K562 (cell line): Measurements from ENCODE around the gene SPNS1. TPM values are rescaled to one million over a fixed set of nuclear protein-coding genes. Genes with fewer than 3 reads are reported as not detected.
A peak's percentile ranks its signal among the peaks of the same experiment; 100 is the strongest.

Experiments used
- ASH1L ChIP-seq: fragments of 450-650 bp; IDR thresholded peaks from 2 replicates; pipeline ENCODE4 v1.6.1; 2018; ENCODE audit warnings: borderline replicate concordance, mild to moderate bottlenecking, low read depth; ENCODE audit not compliant: partially characterized antibody
- CBFA2T2 ChIP-seq: fragments of 450-650 bp; conservative IDR thresholded peaks from 2 replicates; pipeline ENCODE4 v1.6.1; 2017; ENCODE audit warnings: mild to moderate bottlenecking
- CEBPG ChIP-seq, 3 experiments: fragments of 200-800 bp in 1 of 3; sonication (Bioruptor generic) in 1 of 3; sonication (generic) in 1 of 3; formaldehyde crosslinking in 1 of 3; IDR thresholded peaks in 2 of 3; conservative IDR thresholded peaks in 1 of 3; 2 replicates each; pipeline versions ENCODE4 v1.6.1 to v1.8.0; 2016 to 2022; ENCODE audit warnings: missing compliant biosample characterization in 2 of 3, missing genetic modification characterization in 2 of 3, mild to moderate bottlenecking in 1 of 3, missing genetic modification reagents in 1 of 3
- EP400 ChIP-seq: fragments of 450-650 bp; IDR thresholded peaks from 2 replicates; pipeline ENCODE4 v1.6.1; 2017; ENCODE audit warnings: antibody characterized with exemption, mild to moderate bottlenecking, moderate library complexity
- FOSL1 ChIP-seq: fragments of 200-800 bp; sonication (Bioruptor generic); conservative IDR thresholded peaks from 2 replicates; pipeline ENCODE4 v1.6.1; 2016; ENCODE audit warnings: missing genetic modification characterization, missing compliant biosample characterization
- FOXK2 ChIP-seq, 2 experiments: fragments of 450-650 bp; IDR thresholded peaks in 1 of 2; conservative IDR thresholded peaks in 1 of 2; 2 replicates each; pipeline ENCODE4 v1.6.1; 2016; ENCODE audit warnings: low read depth in 2 of 2, mild to moderate bottlenecking in 1 of 2
- FUS ChIP-seq: fragments of 200-400 bp; formaldehyde crosslinking; optimal IDR thresholded peaks from 2 replicates; pipeline ENCODE3; 2017; ENCODE audit warnings: low read depth, low read length
- NFYB ChIP-seq: IDR thresholded peaks from 2 replicates; pipeline ENCODE4 v1.6.1; 2011; ENCODE audit warnings: mild to moderate bottlenecking, moderate library complexity; ENCODE audit not compliant: insufficient read length; ENCODE audit errors: extremely low read depth
- PRPF4 ChIP-seq: fragments of 200-400 bp; formaldehyde crosslinking; IDR thresholded peaks from one replicate; pipeline ENCODE4 v1.6.1; 2017; ENCODE audit warnings: low read length, low read depth, mild to moderate bottlenecking; ENCODE audit not compliant: insufficient read depth, poor library complexity, severe bottlenecking
- PTRF ChIP-seq: fragments of 450-650 bp; IDR thresholded peaks from 2 replicates; pipeline ENCODE4 v1.6.1; 2016; ENCODE audit warnings: mild to moderate bottlenecking, missing genetic modification characterization, missing compliant biosample characterization
- PTTG1 ChIP-seq: fragments of 450-650 bp; IDR thresholded peaks from 2 replicates; pipeline ENCODE4 v1.6.1; 2016; ENCODE audit warnings: low read depth, mild to moderate bottlenecking, missing genetic modification characterization, missing compliant biosample characterization
- YBX1 ChIP-seq: fragments of 450-650 bp; IDR thresholded peaks from 2 replicates; pipeline ENCODE4 v1.7.1; 2016; ENCODE audit warnings: mild to moderate bottlenecking
- ZNF75A ChIP-seq: fragments of 450-650 bp; formaldehyde crosslinking; IDR thresholded peaks from 2 replicates; pipeline ENCODE4 v1.4.0; 2020; ENCODE audit warnings: mild to moderate bottlenecking
- polyA plus RNA-seq, 8 experiments: library from polyadenylated mRNA; depleted of rRNA in 4 of 8; stranded (reverse) in 5 of 8; unstranded in 3 of 8; fragments of >200 nt; fragmentation: Nextera tagmentation in 2 of 8; fragmentation: Illumina TruSeq in 1 of 8; extraction: Ambion mirVana in 2 of 8; extraction: Trizol in 1 of 8; gene quantifications; 2 replicates each; pipeline versions ENCODE4 v1.2.1 to v1.2.3, GENCODE V29; 2011 to 2014; ENCODE audit warnings: inconsistent platforms in 1 of 8, missing spikeins in 1 of 8
- total RNA-seq, 7 experiments: library from RNA; depleted of rRNA in 6 of 7; stranded (reverse); fragments of >200 nt in 6 of 7; fragmentation: Illumina TruSeq in 2 of 7; extraction: Trizol in 2 of 7; gene quantifications; 2 replicates each; pipeline versions ENCODE4 v1.2.1 to v1.2.3, GENCODE V29; 2011 to 2021; ENCODE audit warnings: low replicate concordance in 1 of 7
- TF ChIP-seq, protein P1 (sequence below): fragments of 250-450 bp; sonication (Bioruptor Pico); IDR thresholded peaks from 2 replicates; pipeline ENCODE4 v1.6.1; 2021; ENCODE audit warnings: mild to moderate bottlenecking
- TF ChIP-seq, protein P2 (sequence below): fragments of 250-450 bp; sonication (Bioruptor Pico); IDR thresholded peaks from 2 replicates; pipeline ENCODE4 v1.9.0; 2021; ENCODE audit warnings: mild to moderate bottlenecking, inconsistent platforms
- TF ChIP-seq, protein P3 (sequence below): fragments of 450-650 bp; IDR thresholded peaks from 2 replicates; pipeline ENCODE4 v1.6.1; 2018; ENCODE audit not compliant: partially characterized antibody
- TF ChIP-seq, protein P4 (sequence below): sonication (generic); formaldehyde crosslinking; IDR thresholded peaks from 2 replicates; pipeline ENCODE4 v1.8.1; 2023; ENCODE audit warnings: mild to moderate bottlenecking, missing genetic modification reagents
- TF ChIP-seq, protein P5 (sequence below): fragments of 250-450 bp; sonication (Bioruptor Pico); IDR thresholded peaks from 2 replicates; pipeline ENCODE4 v1.9.0; 2021; ENCODE audit warnings: mild to moderate bottlenecking

SPNS1 gene
- total and polyA plus RNA-seq, 9 of the 15 experiments (the other 6 are each of a cell fraction or from before 2014, with no cell fraction given): 0.58 to 64.9 (median 13.7) TPM

DNA sequence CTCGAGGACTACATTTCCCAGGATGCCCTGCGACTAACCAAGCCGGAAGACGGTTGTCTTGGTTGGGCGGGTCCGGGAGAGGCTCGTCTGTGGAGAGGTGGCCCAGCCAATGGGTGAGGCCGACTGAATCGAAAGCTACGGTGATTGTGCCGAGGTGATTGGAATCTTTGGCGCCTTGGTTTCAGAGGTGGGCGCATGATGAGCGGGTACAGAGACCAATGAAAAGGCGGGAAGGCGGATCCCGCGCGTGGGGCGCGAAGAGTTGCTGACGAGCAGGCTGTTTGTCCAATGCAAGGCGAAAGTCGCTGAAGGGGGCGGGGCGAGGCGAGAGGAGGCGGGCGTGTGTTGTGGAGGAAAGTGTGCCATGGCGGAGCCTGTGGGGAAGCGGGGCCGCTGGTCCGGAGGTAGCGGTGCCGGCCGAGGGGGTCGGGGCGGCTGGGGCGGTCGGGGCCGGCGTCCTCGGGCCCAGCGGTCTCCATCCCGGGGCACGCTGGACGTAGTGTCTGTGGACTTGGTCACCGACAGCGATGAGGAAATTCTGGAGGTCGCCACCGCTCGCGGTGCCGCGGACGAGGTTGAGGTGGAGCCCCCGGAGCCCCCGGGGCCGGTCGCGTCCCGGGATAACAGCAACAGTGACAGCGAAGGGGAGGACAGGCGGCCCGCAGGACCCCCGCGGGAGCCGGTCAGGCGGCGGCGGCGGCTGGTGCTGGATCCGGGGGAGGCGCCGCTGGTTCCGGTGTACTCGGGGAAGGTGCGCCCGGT lies 23.7 kb upstream of the SPNS1 start, which contains the start of gene NFATC2IP (continued):
- TF ChIP-seq, protein P1, sequence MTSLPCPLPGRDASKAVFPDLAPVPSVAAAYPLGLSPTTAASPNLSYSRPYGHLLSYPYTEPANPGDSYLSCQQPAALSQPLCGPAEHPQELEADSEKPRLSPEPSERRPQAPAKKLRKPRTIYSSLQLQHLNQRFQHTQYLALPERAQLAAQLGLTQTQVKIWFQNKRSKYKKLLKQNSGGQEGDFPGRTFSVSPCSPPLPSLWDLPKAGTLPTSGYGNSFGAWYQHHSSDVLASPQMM (CRISPR knock-in tag): no peak
- TF ChIP-seq, protein P2, sequence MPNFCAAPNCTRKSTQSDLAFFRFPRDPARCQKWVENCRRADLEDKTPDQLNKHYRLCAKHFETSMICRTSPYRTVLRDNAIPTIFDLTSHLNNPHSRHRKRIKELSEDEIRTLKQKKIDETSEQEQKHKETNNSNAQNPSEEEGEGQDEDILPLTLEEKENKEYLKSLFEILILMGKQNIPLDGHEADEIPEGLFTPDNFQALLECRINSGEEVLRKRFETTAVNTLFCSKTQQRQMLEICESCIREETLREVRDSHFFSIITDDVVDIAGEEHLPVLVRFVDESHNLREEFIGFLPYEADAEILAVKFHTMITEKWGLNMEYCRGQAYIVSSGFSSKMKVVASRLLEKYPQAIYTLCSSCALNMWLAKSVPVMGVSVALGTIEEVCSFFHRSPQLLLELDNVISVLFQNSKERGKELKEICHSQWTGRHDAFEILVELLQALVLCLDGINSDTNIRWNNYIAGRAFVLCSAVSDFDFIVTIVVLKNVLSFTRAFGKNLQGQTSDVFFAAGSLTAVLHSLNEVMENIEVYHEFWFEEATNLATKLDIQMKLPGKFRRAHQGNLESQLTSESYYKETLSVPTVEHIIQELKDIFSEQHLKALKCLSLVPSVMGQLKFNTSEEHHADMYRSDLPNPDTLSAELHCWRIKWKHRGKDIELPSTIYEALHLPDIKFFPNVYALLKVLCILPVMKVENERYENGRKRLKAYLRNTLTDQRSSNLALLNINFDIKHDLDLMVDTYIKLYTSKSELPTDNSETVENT: no peak
- TF ChIP-seq PTTG1 (tag) (no peak), YBX1 (no peak), ASH1L (peak; percentile 96), PTRF (no peak), FOXK2 (conservative IDR thresholded peaks at IDR 0.05 in 1 of 2, IDR thresholded peaks at IDR 0.05 in 1 of 2; ENCODE audit: low read depth in 2 of 2) (peak; percentile 59 to 78), PRPF4 (no peak), NFYB (peak; percentile 88), CBFA2T2 (no peak), EP400 (peak; percentile 85), CEBPG (CRISPR knock-in tag; IDR thresholded peaks at IDR 0.05) (no peak), CEBPG (tag; conservative IDR thresholded peaks at IDR 0.05 in 1 of 2, IDR thresholded peaks at IDR 0.05 in 1 of 2) (no peak), FUS (no peak), FOSL1 (tag) (no peak; the same call in 1 of the 2 replicates), ZNF75A (no peak)
- TF ChIP-seq, protein P3, sequence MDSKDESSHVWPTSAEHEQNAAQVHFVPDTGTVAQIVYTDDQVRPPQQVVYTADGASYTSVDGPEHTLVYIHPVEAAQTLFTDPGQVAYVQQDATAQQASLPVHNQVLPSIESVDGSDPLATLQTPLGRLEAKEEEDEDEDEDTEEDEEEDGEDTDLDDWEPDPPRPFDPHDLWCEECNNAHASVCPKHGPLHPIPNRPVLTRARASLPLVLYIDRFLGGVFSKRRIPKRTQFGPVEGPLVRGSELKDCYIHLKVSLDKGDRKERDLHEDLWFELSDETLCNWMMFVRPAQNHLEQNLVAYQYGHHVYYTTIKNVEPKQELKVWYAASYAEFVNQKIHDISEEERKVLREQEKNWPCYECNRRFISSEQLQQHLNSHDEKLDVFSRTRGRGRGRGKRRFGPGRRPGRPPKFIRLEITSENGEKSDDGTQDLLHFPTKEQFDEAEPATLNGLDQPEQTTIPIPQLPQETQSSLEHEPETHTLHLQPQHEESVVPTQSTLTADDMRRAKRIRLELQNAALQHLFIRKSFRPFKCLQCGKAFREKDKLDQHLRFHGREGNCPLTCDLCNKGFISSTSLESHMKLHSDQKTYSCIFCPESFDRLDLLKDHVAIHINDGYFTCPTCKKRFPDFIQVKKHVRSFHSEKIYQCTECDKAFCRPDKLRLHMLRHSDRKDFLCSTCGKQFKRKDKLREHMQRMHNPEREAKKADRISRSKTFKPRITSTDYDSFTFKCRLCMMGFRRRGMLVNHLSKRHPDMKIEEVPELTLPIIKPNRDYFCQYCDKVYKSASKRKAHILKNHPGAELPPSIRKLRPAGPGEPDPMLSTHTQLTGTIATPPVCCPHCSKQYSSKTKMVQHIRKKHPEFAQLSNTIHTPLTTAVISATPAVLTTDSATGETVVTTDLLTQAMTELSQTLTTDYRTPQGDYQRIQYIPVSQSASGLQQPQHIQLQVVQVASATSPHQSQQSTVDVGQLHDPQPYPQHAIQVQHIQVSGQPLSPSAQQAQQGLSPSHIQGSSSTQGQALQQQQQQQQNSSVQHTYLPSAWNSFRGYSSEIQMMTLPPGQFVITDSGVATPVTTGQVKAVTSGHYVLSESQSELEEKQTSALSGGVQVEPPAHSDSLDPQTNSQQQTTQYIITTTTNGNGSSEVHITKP: peak; percentile 66
- TF ChIP-seq, protein P4, sequence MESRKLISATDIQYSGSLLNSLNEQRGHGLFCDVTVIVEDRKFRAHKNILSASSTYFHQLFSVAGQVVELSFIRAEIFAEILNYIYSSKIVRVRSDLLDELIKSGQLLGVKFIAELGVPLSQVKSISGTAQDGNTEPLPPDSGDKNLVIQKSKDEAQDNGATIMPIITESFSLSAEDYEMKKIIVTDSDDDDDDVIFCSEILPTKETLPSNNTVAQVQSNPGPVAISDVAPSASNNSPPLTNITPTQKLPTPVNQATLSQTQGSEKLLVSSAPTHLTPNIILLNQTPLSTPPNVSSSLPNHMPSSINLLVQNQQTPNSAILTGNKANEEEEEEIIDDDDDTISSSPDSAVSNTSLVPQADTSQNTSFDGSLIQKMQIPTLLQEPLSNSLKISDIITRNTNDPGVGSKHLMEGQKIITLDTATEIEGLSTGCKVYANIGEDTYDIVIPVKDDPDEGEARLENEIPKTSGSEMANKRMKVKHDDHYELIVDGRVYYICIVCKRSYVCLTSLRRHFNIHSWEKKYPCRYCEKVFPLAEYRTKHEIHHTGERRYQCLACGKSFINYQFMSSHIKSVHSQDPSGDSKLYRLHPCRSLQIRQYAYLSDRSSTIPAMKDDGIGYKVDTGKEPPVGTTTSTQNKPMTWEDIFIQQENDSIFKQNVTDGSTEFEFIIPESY: no peak
- TF ChIP-seq, protein P5, sequence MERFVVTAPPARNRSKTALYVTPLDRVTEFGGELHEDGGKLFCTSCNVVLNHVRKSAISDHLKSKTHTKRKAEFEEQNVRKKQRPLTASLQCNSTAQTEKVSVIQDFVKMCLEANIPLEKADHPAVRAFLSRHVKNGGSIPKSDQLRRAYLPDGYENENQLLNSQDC (CRISPR knock-in tag): no peak
